Osteoblast (primary cell): Measurements from ENCODE around the gene GCNA. TPM values are rescaled to one million over a fixed set of nuclear protein-coding genes. Genes with fewer than 3 reads are reported as not detected.
A peak's percentile ranks its signal among the peaks of the same experiment; 100 is the strongest.
"Not testable (repeated sequence)": the region's sequence is repeated elsewhere in the genome, so short reads cannot be mapped to it uniquely, and the experiment has no call there.

ENCODE experiments used
- DNase-seq: peaks from one replicate; pipeline ENCODE4 v3.0.0; 2011; ENCODE audit warnings: low spot score, mixed read lengths; ENCODE audit not compliant: insufficient read length; ENCODE audit errors: missing footprints
- H2AFZ ChIP-seq: 2 replicates; pipeline ENCODE4 v1.6.0; 2011; ENCODE audit warnings: mild to moderate bottlenecking, low read length
- H3K27ac ChIP-seq: 2 replicates; pipeline ENCODE4 v1.5.1; 2011; ENCODE audit warnings: mild to moderate bottlenecking, low read depth, low read length, moderate library complexity
- H3K27me3 ChIP-seq: 2 replicates; pipeline ENCODE4 v1.6.0; 2012; ENCODE audit warnings: mild to moderate bottlenecking, control low read depth, inconsistent platforms, low read length, moderate library complexity; ENCODE audit not compliant: insufficient read depth
- H3K36me3 ChIP-seq: 2 replicates; pipeline ENCODE4 v1.5.1; 2011; ENCODE audit warnings: mild to moderate bottlenecking, low read length, control low read depth, moderate library complexity; ENCODE audit not compliant: insufficient read depth
- H3K4me1 ChIP-seq: 2 replicates; pipeline ENCODE4 v1.5.1; 2011; ENCODE audit warnings: mild to moderate bottlenecking, low read length, control low read depth, moderate library complexity; ENCODE audit not compliant: insufficient read depth
- H3K4me2 ChIP-seq: 2 replicates; pipeline ENCODE4 v1.6.0; 2011; ENCODE audit warnings: mild to moderate bottlenecking, low read length; ENCODE audit not compliant: insufficient read depth
- H3K4me3 ChIP-seq: fragments of 200-600 bp; sonication (generic); 3 replicates; pipeline ENCODE4 v1.5.1; 2012; ENCODE audit warnings: mild to moderate bottlenecking, low read length, inconsistent platforms; ENCODE audit not compliant: insufficient read depth
- H3K79me2 ChIP-seq: 2 replicates; pipeline ENCODE4 v1.6.0; 2012; ENCODE audit warnings: mild to moderate bottlenecking, low read length, control low read depth, inconsistent platforms; ENCODE audit not compliant: insufficient read depth
- H3K9me3 ChIP-seq: 2 replicates; pipeline ENCODE4 v1.5.1; 2011; ENCODE audit warnings: low read depth, low read length, control low read depth
- H4K20me1 ChIP-seq: 2 replicates; pipeline ENCODE4 v1.6.0; 2012; ENCODE audit warnings: mild to moderate bottlenecking, low read length, control low read depth; ENCODE audit not compliant: insufficient read depth
- CTCF ChIP-seq: IDR thresholded peaks from 2 replicates; pipeline ENCODE4 v1.5.1; 2011; ENCODE audit warnings: mild to moderate bottlenecking, low read depth, low read length, moderate library complexity; ENCODE audit errors: extremely low read depth
- total RNA-seq: library from RNA; depleted of rRNA; stranded (reverse); fragments of >200 nt; gene quantifications from 2 replicates; pipeline ENCODE4 v1.2.3, GENCODE V29; 2012

The GCNA gene
- total RNA-seq, 1 donor, result 4.3 TPM

GRCh38 chrX:71607488-71607887, 29.3 kb downstream of the GCNA start:
- H3K4me3 ChIP-seq, result no peak overlapping the region
- peak; percentile 39 for DNase-seq
- no peaks in the 10 kb centered on the region for H3K4me1 ChIP-seq
- H3K27me3 ChIP-seq, result peaks cover 2% of the 10 kb centered on the region
- H2AFZ ChIP-seq, result no peak overlapping the region
- no peak overlapping the region for H3K4me2 ChIP-seq
- H3K9me3 ChIP-seq, result peaks cover 2% of the 10 kb centered on the region
- TF ChIP-seq CTCF, result no peak
- H3K36me3 ChIP-seq, result peaks cover 59% of the 10 kb centered on the region
- peaks cover 3% of the 10 kb centered on the region for H4K20me1 ChIP-seq
- H3K79me2 ChIP-seq, result no peaks in the 10 kb centered on the region
- H3K27ac ChIP-seq, result no peak overlapping the region

- Histone ChIP-seq H3K36me3 (peaks cover 65% of the 10 kb centered on the region), H3K4me3 (no peak overlapping the region), H3K79me2 (no peaks in the 10 kb centered on the region), H3K27me3 (peaks cover 7% of the 10 kb centered on the region), H3K27ac (no peak overlapping the region), H3K4me2 (no peak overlapping the region), H3K9me3 (peaks cover 2% of the 10 kb centered on the region), H4K20me1 (peaks cover 3% of the 10 kb centered on the region), H3K4me1 (no peaks in the 10 kb centered on the region), H2AFZ (no peak overlapping the region)
- peak; percentile 43 for DNase-seq
- TF ChIP-seq CTCF, result no peak
These were observed 31.0 kb downstream of the GCNA start for GRCh38 chrX:71609095-71609750.

GRCh38 chrX:71611736-71612135, 33.5 kb downstream of the GCNA start:
- peaks cover 45% of the 10 kb centered on the region for H3K36me3 ChIP-seq
- not testable (repeated sequence) for H3K27me3 ChIP-seq, H3K27ac ChIP-seq, H2AFZ ChIP-seq, H3K79me2 ChIP-seq, H3K4me2 ChIP-seq, H4K20me1 ChIP-seq, H3K9me3 ChIP-seq, DNase-seq, H3K4me3 ChIP-seq, H3K4me1 ChIP-seq

GRCh38 chrX:71612256-71612655, 34.0 kb downstream of the GCNA start:
- peaks cover 43% of the 10 kb centered on the region for H3K36me3 ChIP-seq
- peak; percentile 42 for DNase-seq
- no peak overlapping the region for H2AFZ ChIP-seq
- H3K9me3 ChIP-seq, result peaks cover 2% of the 10 kb centered on the region
- peaks cover 4% of the 10 kb centered on the region for H4K20me1 ChIP-seq
- no peak overlapping the region for H3K4me2 ChIP-seq
- TF ChIP-seq CTCF, result no peak
- no peaks in the 10 kb centered on the region for H3K79me2 ChIP-seq
- H3K4me3 ChIP-seq, result no peak overlapping the region
- no peaks in the 10 kb centered on the region for H3K4me1 ChIP-seq
- H3K27ac ChIP-seq, result no peak overlapping the region
- peaks cover 7% of the 10 kb centered on the region for H3K27me3 ChIP-seq
